Caco-2 (cell line): ENCODE measurements around the gene FBXO45. TPM values are rescaled to one million over a fixed set of nuclear protein-coding genes. Genes with fewer than 3 reads are reported as not detected.

Experiments
- BruUV-seq: library from RNA; stranded (reverse); fragments of 400-500 nt; replicated peaks from 2 replicates; lab custom pipeline; 2021; lab: Mats Ljungman, UMichigan
- CTCF ChIA-PET: fragments of 300-600 bp; sonication (Branson Sonifier 250); formaldehyde crosslinking; loops from one replicate; lab custom pipeline; 2022; ENCODE audit warnings: antibody characterized with exemption; lab: Charles Lee
- POLR2A ChIA-PET: fragments of 300-600 bp; sonication (Branson Sonifier 250); formaldehyde crosslinking; loops from one replicate; lab custom pipeline; 2022; ENCODE audit warnings: antibody characterized with exemption; lab: Charles Lee
- DNase-seq, 2 experiments: peaks; one replicate each; pipeline versions ENCODE4 v3.0.0 to v3.0.0-alpha.2; 2020 to 2022
- H3K27me3 ChIP-seq: replicated peaks from 2 replicates; pipeline ENCODE4 v1.6.0; 2011; ENCODE audit warnings: low read length; ENCODE audit not compliant: control insufficient read depth, insufficient read depth
- H3K36me3 ChIP-seq: 2 replicates; pipeline ENCODE4 v1.5.1; 2011; ENCODE audit warnings: low read length; ENCODE audit not compliant: control insufficient read depth, insufficient read depth
- H3K4me1 ChIP-seq: fragments of 250-450 bp; sonication (Bioruptor Pico); 2 replicates; pipeline ENCODE4 v1.5.1; 2020; ENCODE audit warnings: mild to moderate bottlenecking
- H3K4me3 ChIP-seq: 2 replicates; pipeline ENCODE4 v1.5.1; 2011; ENCODE audit warnings: low read depth, mild to moderate bottlenecking, control low read depth, low read length
- H3K9me3 ChIP-seq: fragments of 250-450 bp; sonication (Bioruptor Pico); 2 replicates; pipeline ENCODE4 v1.5.1; 2020; ENCODE audit warnings: mild to moderate bottlenecking, moderate library complexity
- H3K27ac Mint-ChIP-seq: one replicate; pipeline ENCODE4 v1.8.0; 2022; ENCODE audit warnings: mixed read lengths; ENCODE audit not compliant: unreplicated experiment
- H3K27me3 Mint-ChIP-seq: one replicate; pipeline ENCODE4 v1.8.0; 2022; ENCODE audit warnings: mixed read lengths; ENCODE audit not compliant: insufficient read depth, unreplicated experiment
- H3K36me3 Mint-ChIP-seq: one replicate; pipeline ENCODE4 v1.8.0; 2022; ENCODE audit warnings: mild to moderate bottlenecking, mixed read lengths; ENCODE audit not compliant: insufficient read depth, unreplicated experiment
- H3K4me1 Mint-ChIP-seq: one replicate; pipeline ENCODE4 v1.8.0; 2022; ENCODE audit warnings: low read depth, mixed read lengths; ENCODE audit not compliant: unreplicated experiment
- H3K4me3 Mint-ChIP-seq: one replicate; pipeline ENCODE4 v1.8.0; 2022; ENCODE audit warnings: mild to moderate bottlenecking, moderate library complexity, mixed read lengths; ENCODE audit not compliant: unreplicated experiment
- H3K9me3 Mint-ChIP-seq: one replicate; pipeline ENCODE4 v1.8.0; 2022; ENCODE audit warnings: mixed read lengths; ENCODE audit not compliant: unreplicated experiment
- intact Hi-C: fragments of 100-400 bp; cut with micrococcal nuclease; formaldehyde crosslinking; loops from one replicate; pipeline ENCODE4 v1.10.0; 2022; ENCODE audit not compliant: unreplicated experiment
- total RNA-seq: library from RNA; stranded (reverse); gene quantifications from 2 replicates; pipeline ENCODE4 v1.2.3, GENCODE V29; 2022
- TF ChIP-seq, protein P1 (sequence below), 2 experiments: fragments of 200-600 bp in 1 of 2; IDR thresholded peaks; 1 replicate in 1 of 2; 2 replicates in 1 of 2; pipeline versions ENCODE4 v1.5.1 to v1.8.0; 2011 to 2022; ENCODE audit warnings: antibody characterized with exemption in 1 of 2, control low read depth in 1 of 2, inconsistent platforms in 1 of 2, low read depth in 1 of 2, low read length in 1 of 2, mild to moderate bottlenecking in 1 of 2, moderate library complexity in 1 of 2; ENCODE audit not compliant: insufficient read depth in 1 of 2, severe bottlenecking in 1 of 2, unreplicated experiment in 1 of 2

The FBXO45 gene
- total RNA-seq, 1 experiment from 2014 or later = 15.8 TPM

DNA sequence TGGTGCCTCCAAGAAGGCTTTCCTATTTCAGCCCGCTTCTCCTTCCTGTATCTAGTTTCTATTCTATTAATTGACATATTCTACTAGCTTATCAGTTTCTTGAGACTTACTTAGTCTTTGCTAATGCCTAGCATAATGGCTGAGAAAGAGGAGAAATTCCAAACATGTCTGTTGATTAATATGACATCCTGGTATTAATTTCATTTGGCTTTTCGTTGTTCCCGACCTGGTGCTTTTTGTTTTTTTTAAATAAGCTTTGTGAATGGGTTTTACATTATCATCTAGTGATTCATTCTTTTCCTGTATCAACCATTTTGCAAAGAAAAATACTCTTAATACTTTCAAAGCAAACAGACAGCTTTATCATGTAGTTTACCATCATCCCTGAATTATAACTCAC is 13.2 kb upstream of the FBXO45 start:
- CTCF ChIA-PET = no interaction called here
- intact Hi-C loops = no loop called here

DNA sequence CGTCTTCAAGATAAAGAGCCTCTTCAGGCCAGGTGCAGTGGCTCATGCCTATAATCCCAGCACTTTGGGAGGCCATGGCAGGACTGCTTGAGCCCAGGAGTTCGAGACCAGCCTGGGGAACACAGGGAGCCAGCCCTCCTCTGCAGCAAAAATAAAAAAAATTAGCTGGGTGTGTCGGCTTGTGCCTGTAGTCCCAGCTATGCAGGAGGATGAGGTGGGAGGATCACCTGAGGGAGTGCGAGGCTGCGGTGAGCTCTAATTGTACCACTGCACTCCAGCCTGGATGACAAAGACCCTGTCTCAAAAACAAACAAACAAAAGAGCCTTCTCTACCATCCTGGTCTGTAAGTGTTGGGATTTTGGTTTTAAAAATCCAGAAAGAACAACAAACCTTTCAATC is 11.2 kb upstream of the FBXO45 start:
- H3K9me3 ChIP-seq = no peaks in the 10 kb centered on the region
- no peaks in the 10 kb centered on the region for H3K4me1 ChIP-seq
- TF ChIP-seq, protein P1, sequence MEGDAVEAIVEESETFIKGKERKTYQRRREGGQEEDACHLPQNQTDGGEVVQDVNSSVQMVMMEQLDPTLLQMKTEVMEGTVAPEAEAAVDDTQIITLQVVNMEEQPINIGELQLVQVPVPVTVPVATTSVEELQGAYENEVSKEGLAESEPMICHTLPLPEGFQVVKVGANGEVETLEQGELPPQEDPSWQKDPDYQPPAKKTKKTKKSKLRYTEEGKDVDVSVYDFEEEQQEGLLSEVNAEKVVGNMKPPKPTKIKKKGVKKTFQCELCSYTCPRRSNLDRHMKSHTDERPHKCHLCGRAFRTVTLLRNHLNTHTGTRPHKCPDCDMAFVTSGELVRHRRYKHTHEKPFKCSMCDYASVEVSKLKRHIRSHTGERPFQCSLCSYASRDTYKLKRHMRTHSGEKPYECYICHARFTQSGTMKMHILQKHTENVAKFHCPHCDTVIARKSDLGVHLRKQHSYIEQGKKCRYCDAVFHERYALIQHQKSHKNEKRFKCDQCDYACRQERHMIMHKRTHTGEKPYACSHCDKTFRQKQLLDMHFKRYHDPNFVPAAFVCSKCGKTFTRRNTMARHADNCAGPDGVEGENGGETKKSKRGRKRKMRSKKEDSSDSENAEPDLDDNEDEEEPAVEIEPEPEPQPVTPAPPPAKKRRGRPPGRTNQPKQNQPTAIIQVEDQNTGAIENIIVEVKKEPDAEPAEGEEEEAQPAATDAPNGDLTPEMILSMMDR (IDR thresholded peaks at IDR 0.05; ENCODE audit: insufficient read depth in 1 of 2, low read depth in 1 of 2, low read length in 1 of 2, severe bottlenecking in 1 of 2, unreplicated experiment in 1 of 2) = no peak
- intact Hi-C loops = no loop called here
- no peaks in the 10 kb centered on the region for H3K9me3 Mint-ChIP-seq
- no peaks in the 10 kb centered on the region for H3K27me3 ChIP-seq
- ChIA-PET POLR2A (no interaction called here), CTCF (no interaction called here)
- no peaks in the 10 kb centered on the region for H3K36me3 ChIP-seq
- no peak overlapping the region for H3K27ac Mint-ChIP-seq
- H3K4me3 ChIP-seq = no peak overlapping the region
- no peaks in the 10 kb centered on the region for H3K4me1 Mint-ChIP-seq
- H3K4me3 Mint-ChIP-seq = no peak overlapping the region
- no peak for DNase-seq
- no peaks in the 10 kb centered on the region for H3K27me3 Mint-ChIP-seq
- H3K36me3 Mint-ChIP-seq = no peaks in the 10 kb centered on the region
- BruUV-seq = no TSS peak

More for the DNA sequence above, 13.2 kb upstream of the FBXO45 start:
- Mint-ChIP-seq H3K27me3 (no peaks in the 10 kb centered on the region), H3K4me3 (no peak overlapping the region), H3K9me3 (peaks cover 4% of the 10 kb centered on the region), H3K4me1 (no peaks in the 10 kb centered on the region), H3K27ac (no peak overlapping the region), H3K36me3 (no peaks in the 10 kb centered on the region)
- BruUV-seq = no TSS peak
- H3K4me3 ChIP-seq = no peak overlapping the region
- POLR2A ChIA-PET = no interaction called here
- H3K36me3 ChIP-seq = no peaks in the 10 kb centered on the region
- 0 out of 2 replicates have a peak, but pooled peaks cover under 1% of the 10 kb centered on the region for H3K9me3 ChIP-seq
- TF ChIP-seq, protein P1 (IDR thresholded peaks at IDR 0.05; ENCODE audit: insufficient read depth in 1 of 2, low read depth in 1 of 2, low read length in 1 of 2, severe bottlenecking in 1 of 2, unreplicated experiment in 1 of 2) = no peak
- H3K4me1 ChIP-seq = no peaks in the 10 kb centered on the region
- no peak for DNase-seq
- no peaks in the 10 kb centered on the region for H3K27me3 ChIP-seq

DNA sequence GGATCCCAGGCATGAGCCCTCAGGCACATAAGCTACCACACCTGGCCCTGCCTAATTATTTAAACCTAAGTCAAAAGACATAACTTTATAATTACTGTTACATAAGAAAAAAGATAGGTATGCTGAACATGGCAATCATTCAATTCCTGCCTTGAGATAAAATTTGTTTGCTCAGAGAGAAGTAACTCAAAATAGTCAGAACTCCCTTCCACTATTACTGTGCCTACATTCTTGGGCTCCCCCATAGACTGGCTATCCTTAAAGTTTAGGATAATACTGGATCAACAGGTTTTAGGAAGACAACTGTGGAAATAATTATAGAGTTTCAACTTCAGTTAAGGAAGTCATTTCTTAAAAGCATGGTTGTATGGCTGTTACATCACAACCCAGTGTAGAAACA is 10.0 kb upstream of the FBXO45 start:
- no peak for DNase-seq
- Histone ChIP-seq H3K9me3 (no peaks in the 10 kb centered on the region), H3K4me1 (no peaks in the 10 kb centered on the region), H3K36me3 (no peaks in the 10 kb centered on the region), H3K27me3 (no peaks in the 10 kb centered on the region), H3K4me3 (no peak overlapping the region)
- Mint-ChIP-seq H3K27me3 (no peaks in the 10 kb centered on the region), H3K27ac (no peak overlapping the region), H3K36me3 (no peaks in the 10 kb centered on the region), H3K9me3 (no peaks in the 10 kb centered on the region), H3K4me3 (no peak overlapping the region), H3K4me1 (no peaks in the 10 kb centered on the region)
- TF ChIP-seq, protein P1 (IDR thresholded peaks at IDR 0.05; ENCODE audit: insufficient read depth in 1 of 2, low read depth in 1 of 2, low read length in 1 of 2, severe bottlenecking in 1 of 2, unreplicated experiment in 1 of 2) = no peak
- intact Hi-C loops = no loop called here
- ChIA-PET CTCF (no interaction called here), POLR2A (no interaction called here)
- no TSS peak for BruUV-seq
